HFFc6 (cell line): ENCODE results near the gene HS6ST3. TPM values are rescaled to one million over a fixed set of nuclear protein-coding genes. Genes with fewer than 3 reads are reported as not detected.

Source experiments
- DNase-seq: peaks from one replicate; pipeline ENCODE4 v3.0.0-alpha.2; 2018
- H3K27ac Mint-ChIP-seq: 2 replicates; pipeline ENCODE4 v1.8.0; 2020; ENCODE audit warnings: mild to moderate bottlenecking, mixed read lengths
- H3K27me3 Mint-ChIP-seq: 2 replicates; pipeline ENCODE4 v1.8.0; 2021; ENCODE audit warnings: mild to moderate bottlenecking, moderate library complexity, mixed read lengths; ENCODE audit not compliant: insufficient read depth
- H3K36me3 Mint-ChIP-seq: 2 replicates; pipeline ENCODE4 v1.8.0; 2021; ENCODE audit warnings: low read depth, mixed read lengths
- H3K4me1 Mint-ChIP-seq: 2 replicates; pipeline ENCODE4 v1.8.0; 2020; ENCODE audit warnings: low read depth, mixed read lengths
- H3K4me3 Mint-ChIP-seq: 2 replicates; pipeline ENCODE4 v1.8.0; 2020; ENCODE audit warnings: mild to moderate bottlenecking, moderate library complexity, mixed read lengths
- H3K9me3 Mint-ChIP-seq: 2 replicates; pipeline ENCODE4 v1.8.0; 2020; ENCODE audit warnings: mild to moderate bottlenecking, mixed read lengths
- CTCF ChIP-seq: fragments of 200-600 bp; sonication (generic); IDR thresholded peaks from 2 replicates; pipeline ENCODE4 v1.5.0; 2021; ENCODE audit warnings: antibody characterized with exemption, mild to moderate bottlenecking
- total RNA-seq, 6 experiments: library from RNA; stranded (reverse); fragmentation: NEBNext Ultra II Directional; extraction: Animal tissue kit (Norgen Biotek cat#: 25700); gene quantifications; 2 replicates in 1 of 6; 3 replicates in 5 of 6; pipeline ENCODE4 v1.2.3, GENCODE V29; 2021

HS6ST3 gene
- total RNA-seq, 6 experiments from 2014 or later = not detected

GRCh38 chr13:96575423-96576320 is 485.8 kb downstream of the HS6ST3 start:
- H3K9me3 Mint-ChIP-seq = peaks cover 48% of the 10 kb centered on the region
- H3K4me3 Mint-ChIP-seq = no peak overlapping the region
- H3K27me3 Mint-ChIP-seq = peaks cover 2% of the 10 kb centered on the region; the same call in 1 of the 2 replicates
- TF ChIP-seq CTCF = no peak
- H3K27ac Mint-ChIP-seq = no peak overlapping the region
- DNase-seq = no peak
- no peaks in the 10 kb centered on the region for H3K36me3 Mint-ChIP-seq
- H3K4me1 Mint-ChIP-seq = no peaks in the 10 kb centered on the region

GRCh38 chr13:96581741-96582140 is 491.8 kb downstream of the HS6ST3 start:
- Mint-ChIP-seq H3K36me3 (peaks cover 3% of the 10 kb centered on the region; the same call in 1 of the 2 replicates), H3K9me3 (peaks cover 49% of the 10 kb centered on the region), H3K4me1 (no peaks in the 10 kb centered on the region), H3K27me3 (no peaks in the 10 kb centered on the region), H3K27ac (no peak overlapping the region), H3K4me3 (no peak overlapping the region)
- DNase-seq = no peak
- TF ChIP-seq CTCF = no peak

GRCh38 chr13:96615252-96615651 is 525.3 kb downstream of the HS6ST3 start:
- H3K4me3 Mint-ChIP-seq = no peak overlapping the region
- H3K36me3 Mint-ChIP-seq = no peaks in the 10 kb centered on the region
- TF ChIP-seq CTCF = no peak
- peaks cover 33% of the 10 kb centered on the region for H3K9me3 Mint-ChIP-seq
- DNase-seq = no peak
- no peak overlapping the region for H3K27ac Mint-ChIP-seq
- H3K4me1 Mint-ChIP-seq = no peaks in the 10 kb centered on the region
- H3K27me3 Mint-ChIP-seq = no peaks in the 10 kb centered on the region

GRCh38 chr13:96617528-96617927 is 527.6 kb downstream of the HS6ST3 start:
- H3K9me3 Mint-ChIP-seq = peaks cover 27% of the 10 kb centered on the region
- H3K4me1 Mint-ChIP-seq = no peaks in the 10 kb centered on the region
- no peak for DNase-seq
- no peak for TF ChIP-seq CTCF
- H3K4me3 Mint-ChIP-seq = no peak overlapping the region
- no peaks in the 10 kb centered on the region for H3K27me3 Mint-ChIP-seq
- H3K36me3 Mint-ChIP-seq = no peaks in the 10 kb centered on the region
- H3K27ac Mint-ChIP-seq = no peak overlapping the region

- no peaks in the 10 kb centered on the region for H3K36me3 Mint-ChIP-seq
- TF ChIP-seq CTCF = no peak
These were observed 531.8 kb downstream of the HS6ST3 start for GRCh38 chr13:96621634-96622183.

More at GRCh38 chr13:96621634-96622183, 531.8 kb downstream of the HS6ST3 start:
- H3K27ac Mint-ChIP-seq = no peak overlapping the region
- H3K4me1 Mint-ChIP-seq = no peaks in the 10 kb centered on the region
- H3K27me3 Mint-ChIP-seq = no peaks in the 10 kb centered on the region
- H3K4me3 Mint-ChIP-seq = no peak overlapping the region
- DNase-seq = no peak
- H3K9me3 Mint-ChIP-seq = peaks cover 17% of the 10 kb centered on the region
